ENCODE results near the gene CMTM6.
A peak's percentile ranks its signal among the peaks of the same experiment; 100 is the strongest.
"Not testable (repeated sequence)": the region's sequence is repeated elsewhere in the genome, so short reads cannot be mapped to it uniquely, and the experiment has no call there.

CMTM6 gene

DNA sequence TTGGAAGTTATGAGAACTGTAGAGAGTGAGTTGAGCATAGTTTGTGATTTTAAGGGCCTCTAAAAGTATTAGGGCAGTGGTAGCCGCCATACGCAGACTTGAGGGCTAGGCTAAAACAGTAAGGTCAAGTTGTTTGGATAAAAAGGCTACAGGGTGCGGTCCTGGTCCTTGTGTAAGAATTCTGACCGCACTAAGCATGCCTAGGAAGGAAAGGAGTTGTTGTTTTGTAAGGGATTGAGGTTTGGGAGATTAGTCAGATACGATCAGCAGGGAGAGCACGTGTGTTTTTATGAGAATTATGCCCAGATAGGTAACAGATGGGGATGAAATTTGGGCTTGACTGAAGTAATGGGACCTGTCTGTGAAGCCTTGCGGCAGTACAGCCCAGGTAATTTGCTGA is 39.2 kb downstream of the CMTM6 start:
- not testable (repeated sequence) for DNase-seq

- not testable (repeated sequence) for DNase-seq
Observed at GRCh38 chr3:32462191-32462986, 40.3 kb downstream of the CMTM6 start.

GRCh38 chr3:32460817-32461496 is 41.7 kb downstream of the CMTM6 start:
- DNase-seq: not testable (repeated sequence)

- peak; percentile 41 for DNase-seq
Observed at GRCh38 chr3:32460031-32460749, 42.5 kb downstream of the CMTM6 start.

DNA sequence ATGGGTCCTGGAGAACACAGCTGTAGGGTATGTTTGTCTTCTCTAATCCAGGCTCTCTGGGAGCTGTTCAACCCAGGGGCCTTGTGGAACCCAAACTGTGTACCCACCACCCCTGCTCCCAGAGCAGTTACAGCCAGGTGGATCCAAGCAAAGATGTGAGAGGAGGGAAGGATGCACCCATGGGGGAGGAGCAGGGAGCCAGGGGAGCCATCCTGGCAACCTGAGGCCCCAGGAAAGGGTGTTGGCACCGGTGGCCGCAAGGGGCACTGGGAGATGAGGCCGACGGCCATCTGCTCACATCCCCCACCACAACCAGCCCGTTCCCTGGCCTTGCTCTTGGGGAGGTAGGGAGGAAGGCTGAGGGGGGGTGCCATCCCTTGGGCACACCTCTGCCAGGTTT is 43.2 kb downstream of the CMTM6 start:
- no peak for DNase-seq

DNA sequence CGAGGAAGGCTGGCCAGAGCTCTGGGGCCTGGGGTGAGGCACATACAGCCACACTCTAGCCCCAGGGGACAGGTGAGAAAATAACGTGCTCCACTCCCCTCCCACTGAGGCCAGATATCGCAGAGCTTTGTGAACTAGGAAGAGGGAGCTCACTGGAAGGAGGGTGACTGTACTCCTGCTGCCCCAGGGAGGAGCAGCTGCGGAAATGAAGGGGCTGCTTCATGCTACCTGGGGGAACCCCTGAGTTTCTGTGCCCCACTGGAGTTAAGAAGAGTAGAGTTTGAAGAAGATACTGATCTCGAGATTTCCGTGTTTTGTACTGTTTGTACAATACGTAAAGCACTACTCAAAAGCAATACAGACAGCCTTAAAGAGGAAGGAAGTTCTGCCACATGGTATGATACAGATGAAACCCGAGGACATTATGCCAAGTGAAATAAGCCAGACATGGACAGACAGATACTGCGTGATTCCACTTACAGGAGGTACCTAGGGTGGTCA is 44.6 kb downstream of the CMTM6 start:
- DNase-seq: peak; percentile 33

- DNase-seq: no peak
Observed at GRCh38 chr3:32456429-32457130, 46.1 kb downstream of the CMTM6 start.

DNA sequence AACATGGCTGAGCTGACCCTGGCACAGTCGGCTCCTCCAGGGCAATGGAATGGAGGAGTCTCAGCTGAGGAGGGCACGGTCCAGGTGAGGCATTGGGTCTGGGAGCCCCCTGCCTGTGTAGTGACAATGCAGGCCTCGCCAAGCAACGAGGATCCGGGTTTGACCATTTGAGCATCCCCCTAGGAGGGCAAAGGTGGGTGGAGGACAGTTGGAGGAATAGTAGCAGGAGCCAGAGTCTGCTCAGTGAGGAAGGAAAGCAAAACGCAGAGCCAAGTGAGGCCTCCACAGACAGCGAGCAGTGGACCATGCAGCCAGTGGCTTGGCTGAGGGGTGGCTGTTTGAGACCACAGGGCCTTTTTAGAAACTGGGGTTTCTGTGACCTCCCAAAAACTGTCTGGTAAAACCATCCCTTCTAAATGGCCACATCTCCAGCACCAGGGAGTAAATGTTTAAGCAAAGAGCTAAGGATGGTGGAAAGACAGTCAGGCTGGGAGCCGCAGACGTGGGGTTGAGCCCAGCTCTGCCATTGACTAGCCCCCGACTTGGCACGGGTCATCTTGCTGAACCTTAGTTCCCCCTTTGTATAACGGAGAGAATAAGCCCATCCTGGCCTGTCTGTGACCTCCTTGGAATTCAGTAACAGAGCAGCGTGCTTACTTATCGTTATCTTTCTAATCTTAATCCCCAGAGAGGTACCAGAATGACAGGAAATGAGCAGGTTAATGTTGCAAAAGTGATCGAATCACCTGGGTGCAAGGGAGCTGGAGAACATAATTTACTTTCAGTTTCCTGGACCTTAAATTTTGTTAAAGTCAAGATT is 46.8 kb downstream of the CMTM6 start:
- no peak for DNase-seq

- no peak for DNase-seq
Observed at GRCh38 chr3:32454731-32455608, 47.7 kb downstream of the CMTM6 start.

- DNase-seq: no peak
Observed at GRCh38 chr3:32454111-32454510, 48.5 kb downstream of the CMTM6 start.

- DNase-seq: no peak
Observed at GRCh38 chr3:32453346-32453745, 49.3 kb downstream of the CMTM6 start.

- DNase-seq: no peak
Observed at GRCh38 chr3:32452009-32452408, 50.6 kb downstream of the CMTM6 start.

- no peak for DNase-seq
Observed at GRCh38 chr3:32450992-32451659, 51.5 kb downstream of the CMTM6 start.

DNA sequence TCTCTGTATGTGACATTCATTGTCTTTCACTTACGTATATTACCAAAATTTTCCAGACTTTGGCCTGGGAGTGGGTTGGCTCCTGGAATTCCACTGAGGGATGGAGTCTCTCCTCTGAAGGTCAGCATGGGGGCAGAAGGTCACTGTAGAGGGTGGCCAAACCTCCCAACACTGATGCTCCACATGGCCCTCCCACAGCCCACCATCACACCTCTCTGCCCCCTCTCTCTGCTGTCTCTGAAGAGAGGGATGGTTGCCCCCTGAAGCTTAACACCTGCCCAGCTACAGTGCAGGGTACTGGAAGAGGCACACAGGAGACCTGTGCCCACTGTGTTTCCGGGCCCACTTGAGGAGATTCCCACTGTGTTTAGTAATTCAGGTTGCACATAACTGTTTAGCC is 52.2 kb downstream of the CMTM6 start:
- no peak for DNase-seq

DNA sequence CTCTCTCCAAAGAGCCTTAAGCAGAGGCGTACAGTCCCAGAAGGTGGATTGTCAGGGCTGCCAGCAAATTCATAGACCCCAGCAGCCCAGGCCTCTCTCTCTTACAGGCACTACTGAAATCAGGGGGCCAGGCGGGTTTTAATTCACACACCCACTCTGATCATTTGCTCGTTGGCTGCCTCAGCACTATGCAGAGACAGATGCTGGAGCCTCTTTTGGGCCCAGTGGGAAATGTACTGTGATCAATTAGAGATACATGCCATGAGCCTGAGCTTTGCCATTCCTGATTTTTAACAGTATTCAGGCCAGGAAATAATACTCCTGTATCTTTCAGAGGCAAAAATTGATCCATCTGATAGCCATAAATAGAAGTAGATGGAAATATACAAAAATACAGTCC is 53.0 kb downstream of the CMTM6 start:
- no peak for DNase-seq

DNA sequence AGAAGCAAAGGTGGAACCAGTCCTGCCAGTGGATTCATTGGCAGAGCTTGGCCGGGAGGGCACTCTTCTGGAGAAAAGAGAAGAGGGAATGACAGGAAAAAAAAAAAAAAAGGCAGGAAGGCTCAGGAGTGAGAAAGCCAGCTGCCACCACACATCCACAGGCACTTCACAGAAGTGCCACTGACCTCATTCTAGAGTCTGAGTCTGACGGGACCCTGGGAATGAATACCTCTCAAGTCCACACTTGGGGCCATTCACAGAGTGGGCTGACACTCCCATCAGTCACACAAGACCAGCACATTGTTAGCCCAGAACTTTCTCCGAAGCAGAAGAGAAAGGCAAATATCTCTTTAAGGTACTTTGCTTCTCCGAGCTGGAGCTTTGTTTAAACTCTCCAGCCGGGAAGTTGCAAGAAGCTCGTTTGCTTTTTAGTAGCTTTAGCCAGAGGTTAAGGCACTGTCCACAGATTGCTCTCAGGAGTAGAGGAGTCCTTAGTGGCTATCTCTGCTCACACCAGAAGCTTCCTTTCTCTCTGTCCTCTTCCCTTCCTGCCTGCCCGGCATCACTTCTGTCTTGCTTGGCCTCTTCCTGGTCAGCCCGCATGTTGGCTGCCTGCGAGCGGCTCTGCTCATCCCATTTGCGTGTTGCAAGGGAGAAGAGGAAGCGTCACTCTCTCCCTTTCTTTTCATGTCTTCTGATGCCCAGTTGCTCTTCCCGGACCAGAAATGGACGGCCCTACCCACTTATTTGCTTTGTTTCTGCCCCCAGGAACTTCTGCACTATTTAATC is 53.8 kb downstream of the CMTM6 start:
- no peak for DNase-seq

DNA sequence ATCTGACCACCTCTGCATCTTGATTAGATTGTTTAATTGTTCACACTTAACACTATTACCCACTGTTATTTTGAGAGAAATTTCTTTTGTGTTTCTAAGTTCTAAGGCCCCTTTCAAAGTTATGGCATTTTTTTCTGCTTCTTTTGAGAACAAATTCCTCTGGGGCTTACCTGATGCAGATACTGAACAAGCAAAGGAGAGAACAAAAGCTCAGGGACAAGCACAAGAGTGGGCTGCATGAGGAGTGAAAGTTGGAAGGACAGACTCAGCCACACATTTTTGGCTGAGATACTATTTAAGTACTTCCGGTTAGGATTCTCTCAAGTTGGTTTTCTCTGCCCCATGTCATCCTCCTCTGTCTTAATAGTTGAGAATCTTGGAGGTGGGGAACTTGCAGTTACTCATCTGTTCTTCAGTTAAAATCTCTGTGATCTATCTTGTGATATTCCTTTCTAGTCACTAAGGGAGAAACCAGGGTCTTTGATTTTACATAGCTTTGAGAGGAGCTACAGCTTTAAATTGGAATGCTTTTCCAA is 54.7 kb downstream of the CMTM6 start:
- no peak for DNase-seq

DNA sequence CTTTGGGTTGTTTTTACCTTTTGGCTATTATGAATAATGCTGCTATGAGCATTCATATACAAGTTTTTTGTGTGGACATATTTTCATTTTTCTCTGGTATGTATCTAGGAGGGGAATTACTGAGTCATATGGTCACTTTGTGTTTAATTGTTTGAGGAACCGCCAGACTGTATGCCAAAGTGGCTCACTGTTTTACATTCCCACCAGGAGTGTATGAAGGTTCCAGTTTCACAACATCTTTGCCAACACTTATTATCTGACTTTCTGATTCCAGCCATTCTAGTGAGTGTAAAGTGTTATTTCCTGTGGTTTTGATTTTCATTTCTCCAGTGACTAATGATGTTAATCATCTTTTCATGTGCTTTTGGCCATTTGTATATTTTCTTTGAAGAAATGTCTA is 59.2 kb downstream of the CMTM6 start:
- DNase-seq: no peak

DNA sequence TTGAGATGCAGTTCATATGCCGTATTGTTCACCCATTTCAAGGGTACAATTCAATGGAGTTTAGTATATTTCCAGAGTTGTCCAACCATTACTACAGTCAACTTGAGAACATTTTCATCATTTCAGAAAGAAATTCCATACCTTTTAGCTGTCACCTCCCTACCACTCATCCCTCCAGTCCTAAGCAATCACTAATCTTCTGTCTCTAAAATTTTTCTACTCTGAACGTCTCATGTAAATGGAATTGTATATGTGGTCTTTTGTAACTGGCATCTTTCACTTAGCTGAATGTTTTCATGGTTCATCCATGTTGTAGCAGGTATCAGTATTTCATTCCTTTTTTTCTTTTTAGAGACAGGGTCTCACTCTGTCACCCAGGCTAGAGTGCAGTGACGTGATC is 59.9 kb downstream of the CMTM6 start:
- DNase-seq: no peak
